MCF 10A (cell line): ENCODE results near the gene C2CD2. TPM values are rescaled to one million over a fixed set of nuclear protein-coding genes. Genes with fewer than 3 reads are reported as not detected.

Source experiments
- BruUV-seq: library from RNA; stranded (reverse); fragments of 400-500 nt; replicated peaks from 2 replicates; lab custom pipeline; 2021; lab: Mats Ljungman, UMichigan
- CTCF ChIA-PET: fragments of 300-600 bp; sonication (Branson Sonifier 250); formaldehyde crosslinking; extraction: SDS; loops from one replicate; lab custom pipeline; 2021; ENCODE audit warnings: antibody characterized with exemption, inconsistent platforms; lab: Yijun Ruan, JAX
- POLR2A ChIA-PET: fragments of 300-600, 350-650 bp; sonication (Branson Sonifier 250); formaldehyde crosslinking; extraction: SDS; loops from one replicate; lab custom pipeline; 2020; ENCODE audit warnings: antibody characterized with exemption, inconsistent platforms; lab: Yijun Ruan, JAX
- DNase-seq: peaks from one replicate; pipeline ENCODE4 v3.0.0-alpha.2; 2018; ENCODE audit not compliant: unreplicated experiment
- H3K27ac Mint-ChIP-seq: one replicate; pipeline ENCODE4 v1.8.0; 2022; ENCODE audit warnings: mild to moderate bottlenecking, low read depth, mixed read lengths; ENCODE audit not compliant: unreplicated experiment
- H3K27me3 Mint-ChIP-seq: one replicate; pipeline ENCODE4 v1.8.0; 2022; ENCODE audit warnings: mixed read lengths; ENCODE audit not compliant: insufficient read depth, unreplicated experiment
- H3K36me3 Mint-ChIP-seq: one replicate; pipeline ENCODE4 v1.8.0; 2022; ENCODE audit warnings: mild to moderate bottlenecking, moderate library complexity, mixed read lengths; ENCODE audit not compliant: insufficient read depth, unreplicated experiment
- H3K4me1 Mint-ChIP-seq: one replicate; pipeline ENCODE4 v1.8.0; 2022; ENCODE audit warnings: mixed read lengths; ENCODE audit not compliant: insufficient read depth, unreplicated experiment
- H3K4me3 Mint-ChIP-seq: one replicate; pipeline ENCODE4 v1.8.0; 2022; ENCODE audit warnings: mild to moderate bottlenecking, moderate library complexity, mixed read lengths; ENCODE audit not compliant: unreplicated experiment
- H3K9me3 Mint-ChIP-seq: one replicate; pipeline ENCODE4 v1.8.0; 2022; ENCODE audit warnings: mixed read lengths; ENCODE audit not compliant: unreplicated experiment
- CTCF ChIP-seq: fragments of 200-600 bp; IDR thresholded peaks from one replicate; pipeline ENCODE4 v1.8.0; 2022; ENCODE audit warnings: antibody characterized with exemption, mild to moderate bottlenecking; ENCODE audit not compliant: unreplicated experiment
- intact Hi-C: fragments of 100-400 bp; cut with micrococcal nuclease; formaldehyde crosslinking; loops from 2 replicates; pipeline ENCODE4 v1.14.1; 2022
- total RNA-seq: library from RNA; stranded (reverse); gene quantifications from 2 replicates; pipeline ENCODE4 v1.2.3, GENCODE V29; 2022

C2CD2 gene
- total RNA-seq, 1 experiment from 2014 or later = 25.1 TPM

- Mint-ChIP-seq H3K4me1 (no peaks in the 10 kb centered on the region), H3K27ac (no peak overlapping the region), H3K27me3 (no peaks in the 10 kb centered on the region), H3K36me3 (no peaks in the 10 kb centered on the region), H3K4me3 (no peak overlapping the region), H3K9me3 (no peaks in the 10 kb centered on the region)
- no peak for TF ChIP-seq CTCF
- ChIA-PET CTCF (interaction anchor here (1.0 to 1.4 kb wide), 2 partner anchors 225 to 234 kb away, joined by 3 to 5 read pairs; no protein-coding TSS in a partner anchor), POLR2A (interaction anchor here (0.7 to 1.0 kb wide), 2 partner anchors 20 to 69 kb away, joined by 3 read pairs; no protein-coding TSS in a partner anchor)
- BruUV-seq = no TSS peak
- DNase-seq = no peak
- intact Hi-C loops = no loop called here
Measured at GRCh38 chr21:41883582-41883981, 70.2 kb downstream of the C2CD2 start.

GRCh38 chr21:41881051-41881450 is 72.8 kb downstream of the C2CD2 start:
- peaks cover 8% of the 10 kb centered on the region for H3K4me1 Mint-ChIP-seq
- no TSS peak for BruUV-seq
- no peak for DNase-seq
- intact Hi-C loops = no loop called here
- H3K27ac Mint-ChIP-seq = peak overlapping the region; percentile 51
- H3K36me3 Mint-ChIP-seq = no peaks in the 10 kb centered on the region
- no peak for TF ChIP-seq CTCF
- H3K9me3 Mint-ChIP-seq = no peaks in the 10 kb centered on the region
- peak overlapping the region; percentile 40 for H3K4me3 Mint-ChIP-seq
- POLR2A ChIA-PET = interaction anchor here (2.2 to 2.9 kb wide), 2 partner anchors 76 to 233 kb away, joined by 9 to 11 read pairs; no protein-coding TSS in a partner anchor
- CTCF ChIA-PET = no interaction called here
- H3K27me3 Mint-ChIP-seq = no peaks in the 10 kb centered on the region

- TF ChIP-seq CTCF = no peak
- Mint-ChIP-seq H3K4me3 (peak overlapping the region; percentile 74), H3K27ac (peak overlapping the region; percentile 94), H3K27me3 (no peaks in the 10 kb centered on the region), H3K9me3 (no peaks in the 10 kb centered on the region), H3K36me3 (no peaks in the 10 kb centered on the region), H3K4me1 (peaks cover 8% of the 10 kb centered on the region)
- POLR2A ChIA-PET = interaction anchor here (0.7 to 2.9 kb wide), 17 partner anchors 12 to 711 kb away, joined by 3 to 11 read pairs (median 4); no protein-coding TSS in a partner anchor
- no peak for DNase-seq
- CTCF ChIA-PET = interaction anchor here (0.6 to 1.5 kb wide), 8 partner anchors 68 to 337 kb away, joined by 3 to 7 read pairs (median 3); no protein-coding TSS in a partner anchor
- no TSS peak for BruUV-seq
- intact Hi-C loops = no loop called here
Measured at GRCh38 chr21:41880153-41880552, 73.7 kb downstream of the C2CD2 start.

- Mint-ChIP-seq H3K36me3 (no peaks in the 10 kb centered on the region), H3K9me3 (no peaks in the 10 kb centered on the region), H3K27ac (peak within 1 kb of the TSS; percentile 94), H3K4me3 (peak within 1 kb of the TSS; percentile 74), H3K27me3 (no peaks in the 10 kb centered on the region), H3K4me1 (peaks cover 8% of the 10 kb centered on the region)
- peak; percentile 69 for DNase-seq
- ChIA-PET POLR2A (interaction anchor here (0.7 to 2.9 kb wide), 19 partner anchors 9 to 711 kb away, joined by 3 to 11 read pairs (median 4); partner anchors contain the start of gene ZBTB21), CTCF (interaction anchor here (0.6 to 1.5 kb wide), 6 partner anchors 102 to 287 kb away, joined by 3 to 7 read pairs (median 3); no protein-coding TSS in a partner anchor)
- BruUV-seq = TSS peak; percentile 92
- no peak for TF ChIP-seq CTCF
- intact Hi-C loops = loop anchor here (2.0 to 5.0 kb wide), 4 partner anchors 53 to 267 kb away; partner anchors contain the start of gene ZBTB21
Measured at GRCh38 chr21:41879190-41879998, 74.4 kb downstream of the C2CD2 start, which contains the start of gene PRDM15. TSS of gene PRDM15 (minus strand) at chr21:41879344. CDS start at chr21:41860363, 18,981 bp downstream.
